AG04450 (cell line): Measurements from ENCODE around the gene DNMT3B. TPM values are rescaled to one million over a fixed set of nuclear protein-coding genes. Genes with fewer than 3 reads are reported as not detected.
A peak's percentile ranks its signal among the peaks of the same experiment; 100 is the strongest.

ENCODE experiments used
- CTCF ChIA-PET: fragments of 300-600, 350-600 bp; formaldehyde crosslinking; extraction: SDS; loops from one replicate; lab custom pipeline; 2022; ENCODE audit warnings: antibody characterized with exemption, inconsistent platforms; lab: Charles Lee
- POLR2A ChIA-PET: fragments of 350-600 bp; formaldehyde crosslinking; extraction: SDS; loops from one replicate; lab custom pipeline; 2021; ENCODE audit warnings: antibody characterized with exemption, inconsistent platforms; lab: Yijun Ruan, JAX
- DNase-seq: peaks from one replicate; pipeline ENCODE4 v3.0.0-alpha.2; 2011; ENCODE audit warnings: low read depth, low spot score
- H3K27ac ChIP-seq: one replicate; pipeline ENCODE4 v1.5.1; 2012; ENCODE audit warnings: low read depth, low read length, control low read depth
- H3K27me3 ChIP-seq: one replicate; pipeline ENCODE4 v1.6.0; 2012; ENCODE audit warnings: low read length; ENCODE audit not compliant: control insufficient read depth, insufficient read depth
- H3K4me3 ChIP-seq: 2 replicates; pipeline ENCODE4 v1.5.1; 2011; ENCODE audit warnings: mild to moderate bottlenecking, low read depth, low read length, control low read depth
- H3K9me3 ChIP-seq: 2 replicates; pipeline ENCODE4 v1.5.1; 2012; ENCODE audit warnings: low read length; ENCODE audit not compliant: control insufficient read depth, insufficient read depth
- polyA plus RNA-seq: library from polyadenylated mRNA; depleted of rRNA; stranded (reverse); fragments of >200 nt; gene quantifications from 2 replicates; pipeline ENCODE4 v1.2.3, GENCODE V29; 2011
- TF ChIP-seq, protein P1 (sequence below): IDR thresholded peaks from 2 replicates; pipeline ENCODE4 v1.5.1; 2011; ENCODE audit warnings: low read depth, low read length, control low read depth, inconsistent platforms

DNMT3B gene
- polyA plus RNA-seq, 1 experiment, result 1.8 TPM

DNA sequence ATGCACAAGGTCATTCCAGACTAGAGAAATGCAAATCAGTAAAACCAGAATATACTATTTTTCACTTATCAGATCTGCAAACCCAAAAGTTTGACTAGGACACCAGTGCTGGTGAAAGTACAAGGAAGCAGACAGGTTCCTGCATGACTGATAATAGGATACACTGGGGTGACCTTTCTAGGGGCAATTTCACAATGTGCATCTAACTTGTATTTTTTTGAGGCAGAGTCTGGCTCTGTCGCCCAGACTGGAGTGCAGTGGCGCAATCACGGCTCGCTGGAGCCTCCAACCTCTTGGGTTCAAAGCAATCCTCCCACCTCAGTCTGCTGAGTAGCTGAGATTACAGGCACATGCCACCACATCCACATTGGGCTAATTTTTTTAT, 30.3 kb upstream of the DNMT3B start:
- CTCF ChIA-PET, result no interaction called here
- peak overlapping the region; percentile 73 for H3K27ac ChIP-seq
- DNase-seq, result no peak

DNA sequence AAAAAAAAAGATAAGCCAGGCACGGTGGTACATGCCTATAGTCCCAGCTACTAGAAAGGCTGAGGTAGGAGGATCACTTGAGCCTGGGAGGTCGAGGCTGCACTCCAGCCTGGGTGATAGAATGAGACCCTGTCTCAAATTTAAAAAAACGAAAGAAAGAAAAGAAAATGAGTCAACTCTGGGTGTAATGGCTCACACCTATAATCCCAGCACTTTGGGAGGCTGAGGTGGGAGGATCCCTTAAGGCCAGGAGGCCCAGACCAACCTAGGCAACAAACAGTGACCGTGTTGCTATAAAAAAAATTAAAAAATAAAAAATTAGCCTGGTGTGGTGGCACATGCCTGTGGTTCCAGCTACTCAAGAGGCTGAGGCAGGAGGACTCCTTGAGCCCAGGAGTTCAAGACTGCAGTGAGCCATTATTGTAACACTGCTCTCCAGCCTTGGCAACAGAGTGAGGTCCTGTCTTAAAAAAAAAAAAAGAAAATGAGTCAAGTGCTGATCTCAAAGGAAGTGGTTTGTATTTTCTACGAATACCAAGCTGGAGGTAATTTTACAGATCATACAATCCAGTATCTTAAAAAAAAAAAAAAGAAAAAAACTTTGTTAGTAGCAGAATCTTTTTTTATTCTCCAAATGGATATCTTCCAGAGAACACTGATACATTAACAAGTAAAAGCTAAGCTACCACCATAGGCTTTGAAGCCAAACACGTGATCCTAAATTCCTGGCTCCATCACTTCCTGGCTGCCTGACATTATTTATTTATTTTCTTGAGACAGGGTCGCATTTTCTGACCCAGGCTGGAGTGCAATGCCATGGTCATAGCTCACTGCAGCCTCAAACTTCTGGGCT, 24.6 kb upstream of the DNMT3B start:
- H3K27ac ChIP-seq, result peak overlapping the region; percentile 78
- CTCF ChIA-PET, result interaction anchor here (0.7 to 2.1 kb wide), 3 partner anchors 41 to 63 kb away, joined by 3 to 6 read pairs (median 6); partner anchors contain the start of gene C20orf203
- TF ChIP-seq, protein P1, sequence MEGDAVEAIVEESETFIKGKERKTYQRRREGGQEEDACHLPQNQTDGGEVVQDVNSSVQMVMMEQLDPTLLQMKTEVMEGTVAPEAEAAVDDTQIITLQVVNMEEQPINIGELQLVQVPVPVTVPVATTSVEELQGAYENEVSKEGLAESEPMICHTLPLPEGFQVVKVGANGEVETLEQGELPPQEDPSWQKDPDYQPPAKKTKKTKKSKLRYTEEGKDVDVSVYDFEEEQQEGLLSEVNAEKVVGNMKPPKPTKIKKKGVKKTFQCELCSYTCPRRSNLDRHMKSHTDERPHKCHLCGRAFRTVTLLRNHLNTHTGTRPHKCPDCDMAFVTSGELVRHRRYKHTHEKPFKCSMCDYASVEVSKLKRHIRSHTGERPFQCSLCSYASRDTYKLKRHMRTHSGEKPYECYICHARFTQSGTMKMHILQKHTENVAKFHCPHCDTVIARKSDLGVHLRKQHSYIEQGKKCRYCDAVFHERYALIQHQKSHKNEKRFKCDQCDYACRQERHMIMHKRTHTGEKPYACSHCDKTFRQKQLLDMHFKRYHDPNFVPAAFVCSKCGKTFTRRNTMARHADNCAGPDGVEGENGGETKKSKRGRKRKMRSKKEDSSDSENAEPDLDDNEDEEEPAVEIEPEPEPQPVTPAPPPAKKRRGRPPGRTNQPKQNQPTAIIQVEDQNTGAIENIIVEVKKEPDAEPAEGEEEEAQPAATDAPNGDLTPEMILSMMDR, result no peak
- no peaks in the 10 kb centered on the region for H3K9me3 ChIP-seq
- no peaks in the 10 kb centered on the region for H3K27me3 ChIP-seq
- no peak overlapping the region for H3K4me3 ChIP-seq
- DNase-seq, result peak; percentile 65
- POLR2A ChIA-PET, result interaction anchor here (0.7 to 1.2 kb wide), 3 partner anchors 25 to 215 kb away, joined by 3 to 5 read pairs (median 3); no protein-coding TSS in a partner anchor

More for the DNA sequence above, 30.3 kb upstream of the DNMT3B start:
- H3K4me3 ChIP-seq, result no peak overlapping the region
- no peaks in the 10 kb centered on the region for H3K27me3 ChIP-seq
- TF ChIP-seq, protein P1, result no peak
- POLR2A ChIA-PET, result interaction anchor here (0.6 kb wide), 1 partner anchor 19 kb away, joined by 9 read pairs; no protein-coding TSS in a partner anchor
- no peaks in the 10 kb centered on the region for H3K9me3 ChIP-seq

DNA sequence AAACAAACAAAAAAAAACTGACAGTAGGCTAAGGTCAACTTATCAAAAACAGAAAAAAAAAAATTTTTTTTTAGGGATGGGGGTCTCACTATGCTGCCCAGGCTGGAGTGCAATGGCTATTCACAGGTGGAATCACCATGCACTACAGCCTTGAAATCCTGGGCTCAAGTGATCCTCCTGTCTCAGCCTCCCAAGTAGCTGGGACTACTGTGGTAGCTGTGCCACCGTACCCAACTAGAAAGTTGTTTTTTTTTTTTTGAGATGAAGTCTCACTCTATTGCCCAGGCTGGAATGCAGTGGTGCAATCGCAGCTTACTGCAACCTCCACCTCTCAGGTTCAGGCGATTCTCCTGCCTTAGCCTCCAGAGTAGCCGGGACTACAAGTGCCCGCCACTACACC, 21.0 kb upstream of the DNMT3B start:
- CTCF ChIA-PET, result interaction anchor here (0.7 kb wide), 1 partner anchor 25 kb away, joined by 3 read pairs; no protein-coding TSS in a partner anchor
- Histone ChIP-seq H3K27ac (no peak overlapping the region), H3K9me3 (no peaks in the 10 kb centered on the region), H3K27me3 (no peaks in the 10 kb centered on the region), H3K4me3 (no peak overlapping the region)
- POLR2A ChIA-PET, result no interaction called here
- TF ChIP-seq, protein P1, result no peak
- no peak for DNase-seq

DNA sequence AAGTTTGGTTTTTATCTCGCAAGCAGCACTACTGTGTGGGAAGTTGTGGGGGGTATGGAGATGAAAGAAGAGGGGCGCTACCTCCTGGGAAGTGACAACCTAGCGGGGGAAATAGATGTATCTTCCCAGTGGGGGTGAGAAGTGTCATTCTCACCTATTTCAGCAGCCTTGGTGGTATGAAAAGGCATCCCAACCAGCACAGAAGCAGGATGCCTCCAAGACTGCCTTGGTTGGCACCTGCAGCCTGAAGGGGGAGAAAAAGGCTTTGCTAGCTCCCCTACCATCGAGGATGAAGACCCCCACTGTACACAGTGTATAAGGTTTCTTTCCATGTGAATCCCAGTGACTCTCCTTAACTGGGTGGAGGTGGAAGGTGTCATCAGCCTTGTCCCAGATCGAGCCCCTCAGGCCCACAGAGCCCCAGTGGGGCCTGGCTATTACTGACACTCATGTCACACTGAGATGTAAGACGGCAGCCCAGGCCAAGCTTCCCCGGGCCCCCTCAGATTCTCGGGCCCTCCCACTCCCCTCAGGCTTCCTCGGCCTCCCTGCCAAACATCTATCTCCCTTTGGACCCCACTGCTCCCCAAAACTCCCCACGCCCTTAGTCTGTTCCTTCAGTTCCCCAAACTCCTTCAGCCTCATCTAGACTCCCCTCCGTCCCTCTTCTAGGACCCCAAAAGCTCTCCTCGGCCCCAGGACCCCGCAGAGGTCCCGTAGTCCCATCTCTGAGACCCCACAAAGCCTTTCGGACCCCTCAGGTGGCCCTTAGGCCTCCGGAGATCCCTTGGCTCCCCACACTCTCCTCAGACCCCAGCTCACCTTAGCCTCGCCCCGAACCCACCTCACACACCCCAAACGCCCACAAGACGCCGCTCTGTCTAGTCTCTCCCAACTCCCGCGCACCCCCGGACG, 19.6 kb upstream of the DNMT3B start:
- ChIA-PET CTCF (interaction anchor here (1.1 to 2.3 kb wide), 2 partner anchors 36 to 68 kb away, joined by 4 to 8 read pairs; partner anchors contain the start of gene C20orf203), POLR2A (interaction anchor here (0.6 to 1.5 kb wide), 4 partner anchors 7 to 36 kb away, joined by 4 to 8 read pairs (median 6); partner anchors contain the start of gene DNMT3B)
- peaks cover 5% of the 10 kb centered on the region; the same call in 1 of the 2 replicates for H3K9me3 ChIP-seq
- H3K27me3 ChIP-seq, result no peaks in the 10 kb centered on the region
- TF ChIP-seq, protein P1, result no peak
- no peak for DNase-seq
- H3K4me3 ChIP-seq, result peak overlapping the region; percentile 85
- peak overlapping the region; percentile 75 for H3K27ac ChIP-seq
